Upper lobe of right lung (tissue), 1 donor: Measurements from ENCODE around the gene TTPAL. TPM values are rescaled to one million over a fixed set of nuclear protein-coding genes. Genes with fewer than 3 reads are reported as not detected.

Experiments used
- ATAC-seq: fragments of 200-7000 bp; cut with Tn5 transposase; one replicate; pipeline ENCODE4 v1.9.1; 2020; ENCODE audit warnings: mild to moderate bottlenecking, moderate library complexity
- DNase-seq: peaks from one replicate; pipeline ENCODE4 v3.0.0-alpha.2; 2020
- H3K27ac ChIP-seq: fragments of 200-600 bp; one replicate; pipeline ENCODE4 v1.8.0; 2022
- H3K27me3 ChIP-seq: fragments of 200-600 bp; one replicate; pipeline ENCODE4 v1.8.0; 2022; ENCODE audit warnings: mild to moderate bottlenecking
- H3K36me3 ChIP-seq: fragments of 200-600 bp; one replicate; pipeline ENCODE4 v1.8.0; 2022
- H3K4me1 ChIP-seq: fragments of 200-600 bp; one replicate; pipeline ENCODE4 v1.8.0; 2022
- H3K4me3 ChIP-seq: fragments of 200-600 bp; one replicate; pipeline ENCODE4 v1.8.0; 2022; ENCODE audit warnings: mild to moderate bottlenecking
- H3K9me3 ChIP-seq: fragments of 200-600 bp; one replicate; pipeline ENCODE4 v1.8.0; 2022
- CTCF ChIP-seq: fragments of 200-600 bp; IDR thresholded peaks from one replicate; pipeline ENCODE4 v1.8.0; 2022; ENCODE audit warnings: antibody characterized with exemption
- intact Hi-C: fragments of 100-400 bp; cut with DNase I; formaldehyde crosslinking; loops from one replicate; pipeline ENCODE4 v1.11.0; 2022
- total RNA-seq: library from RNA; stranded (reverse); fragmentation: NEBNext Ultra II Directional; extraction: Animal tissue kit (Norgen Biotek cat#: 25700); gene quantifications from one replicate; pipeline ENCODE4 v1.2.1, GENCODE V29; 2021
- donor health status: DM: no; HTN: yes; CAD: no; lungs with severe emphysema.

TTPAL gene
- total RNA-seq, 1 donor from 2014 or later = 8.0 TPM

GRCh38 chr20:44543358-44543757 lies 67.7 kb downstream of the TTPAL start:
- ATAC-seq (no peak), DNase-seq (no peak)
- Histone ChIP-seq H3K4me1 (peaks cover 39% of the 10 kb centered on the region), H3K36me3 (no peaks in the 10 kb centered on the region), H3K9me3 (no peaks in the 10 kb centered on the region), H3K27ac (no peak overlapping the region), H3K4me3 (no peak overlapping the region), H3K27me3 (no peaks in the 10 kb centered on the region)
- TF ChIP-seq CTCF = no peak
- intact Hi-C loops = no loop called here

Other genes with a start within 250 kb of the TTPAL start
- not detected for gene GDAP1L1, start 228.6 kb upstream of the TTPAL start, total RNA-seq
- gene FITM2, start 164.7 kb upstream of the TTPAL start, total RNA-seq = 12.6 TPM
- not detected for gene R3HDML, start 138.8 kb upstream of the TTPAL start, total RNA-seq
- gene HNF4A, start 120.2 kb upstream of the TTPAL start, total RNA-seq = 0.20 TPM
- gene SERINC3, start 46.2 kb downstream of the TTPAL start, total RNA-seq = 143 TPM
- 88.8 TPM for gene PKIG, start 106.7 kb downstream of the TTPAL start, total RNA-seq
- 5.8 TPM for gene ADA, start 175.8 kb downstream of the TTPAL start, total RNA-seq
- gene CCN5, start 239.5 kb downstream of the TTPAL start, total RNA-seq = 112 TPM